ENCODE measurements around the gene EHD1. TPM values are rescaled to one million over a fixed set of nuclear protein-coding genes. Genes with fewer than 3 reads are reported as not detected.

Gene EHD1
- total and polyA plus RNA-seq, 9 of the 15 experiments (the other 6 are each of a cell fraction or from before 2014, with no cell fraction given) = 0.46 to 65.0 (median 16.4) TPM

DNA sequence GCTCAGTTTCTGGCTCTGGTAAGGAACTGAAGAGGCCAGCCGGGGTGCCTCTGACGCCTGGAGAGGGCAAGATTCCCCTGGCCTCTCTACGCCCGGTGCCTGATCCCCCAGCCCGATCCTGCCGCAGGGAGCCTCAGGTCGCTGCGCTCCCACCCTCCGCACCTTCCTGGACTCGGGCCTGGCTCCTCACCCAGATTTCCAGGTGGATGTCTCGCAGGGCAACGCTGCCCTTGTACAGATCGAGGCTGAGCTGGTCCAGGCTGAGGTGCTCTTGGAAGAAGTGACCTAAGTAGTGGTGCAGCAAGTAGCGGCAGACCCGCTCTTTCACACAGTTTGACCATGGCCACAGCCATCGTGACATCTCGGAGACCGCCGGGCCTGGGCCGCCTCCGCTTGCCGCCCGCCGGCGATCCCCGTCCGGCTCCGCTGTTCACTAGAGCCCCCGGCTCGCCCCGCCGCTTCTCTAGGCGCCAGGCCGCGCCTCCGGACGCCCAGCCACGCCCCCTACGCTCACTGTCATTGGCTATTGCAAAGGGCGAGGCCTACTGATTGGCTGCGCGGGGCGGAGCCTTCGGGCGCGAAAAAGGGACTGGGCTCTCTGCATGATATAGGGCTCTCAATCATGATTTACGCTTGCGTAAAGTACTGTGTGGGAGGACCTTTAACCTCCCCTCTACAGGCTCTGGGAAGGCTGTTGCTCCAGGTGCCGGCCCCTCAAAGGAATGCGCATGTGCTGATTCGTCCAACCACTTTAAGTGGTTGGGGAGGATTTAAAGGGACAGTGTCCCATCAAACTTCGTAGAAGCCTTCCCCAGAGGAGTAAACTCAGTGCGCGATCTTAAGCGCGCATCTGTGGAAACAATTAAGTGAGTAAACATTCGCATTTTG lies 38.6 kb upstream of the EHD1 start, which contains the start of gene ATG2A (continued):
- TF ChIP-seq, protein P1, sequence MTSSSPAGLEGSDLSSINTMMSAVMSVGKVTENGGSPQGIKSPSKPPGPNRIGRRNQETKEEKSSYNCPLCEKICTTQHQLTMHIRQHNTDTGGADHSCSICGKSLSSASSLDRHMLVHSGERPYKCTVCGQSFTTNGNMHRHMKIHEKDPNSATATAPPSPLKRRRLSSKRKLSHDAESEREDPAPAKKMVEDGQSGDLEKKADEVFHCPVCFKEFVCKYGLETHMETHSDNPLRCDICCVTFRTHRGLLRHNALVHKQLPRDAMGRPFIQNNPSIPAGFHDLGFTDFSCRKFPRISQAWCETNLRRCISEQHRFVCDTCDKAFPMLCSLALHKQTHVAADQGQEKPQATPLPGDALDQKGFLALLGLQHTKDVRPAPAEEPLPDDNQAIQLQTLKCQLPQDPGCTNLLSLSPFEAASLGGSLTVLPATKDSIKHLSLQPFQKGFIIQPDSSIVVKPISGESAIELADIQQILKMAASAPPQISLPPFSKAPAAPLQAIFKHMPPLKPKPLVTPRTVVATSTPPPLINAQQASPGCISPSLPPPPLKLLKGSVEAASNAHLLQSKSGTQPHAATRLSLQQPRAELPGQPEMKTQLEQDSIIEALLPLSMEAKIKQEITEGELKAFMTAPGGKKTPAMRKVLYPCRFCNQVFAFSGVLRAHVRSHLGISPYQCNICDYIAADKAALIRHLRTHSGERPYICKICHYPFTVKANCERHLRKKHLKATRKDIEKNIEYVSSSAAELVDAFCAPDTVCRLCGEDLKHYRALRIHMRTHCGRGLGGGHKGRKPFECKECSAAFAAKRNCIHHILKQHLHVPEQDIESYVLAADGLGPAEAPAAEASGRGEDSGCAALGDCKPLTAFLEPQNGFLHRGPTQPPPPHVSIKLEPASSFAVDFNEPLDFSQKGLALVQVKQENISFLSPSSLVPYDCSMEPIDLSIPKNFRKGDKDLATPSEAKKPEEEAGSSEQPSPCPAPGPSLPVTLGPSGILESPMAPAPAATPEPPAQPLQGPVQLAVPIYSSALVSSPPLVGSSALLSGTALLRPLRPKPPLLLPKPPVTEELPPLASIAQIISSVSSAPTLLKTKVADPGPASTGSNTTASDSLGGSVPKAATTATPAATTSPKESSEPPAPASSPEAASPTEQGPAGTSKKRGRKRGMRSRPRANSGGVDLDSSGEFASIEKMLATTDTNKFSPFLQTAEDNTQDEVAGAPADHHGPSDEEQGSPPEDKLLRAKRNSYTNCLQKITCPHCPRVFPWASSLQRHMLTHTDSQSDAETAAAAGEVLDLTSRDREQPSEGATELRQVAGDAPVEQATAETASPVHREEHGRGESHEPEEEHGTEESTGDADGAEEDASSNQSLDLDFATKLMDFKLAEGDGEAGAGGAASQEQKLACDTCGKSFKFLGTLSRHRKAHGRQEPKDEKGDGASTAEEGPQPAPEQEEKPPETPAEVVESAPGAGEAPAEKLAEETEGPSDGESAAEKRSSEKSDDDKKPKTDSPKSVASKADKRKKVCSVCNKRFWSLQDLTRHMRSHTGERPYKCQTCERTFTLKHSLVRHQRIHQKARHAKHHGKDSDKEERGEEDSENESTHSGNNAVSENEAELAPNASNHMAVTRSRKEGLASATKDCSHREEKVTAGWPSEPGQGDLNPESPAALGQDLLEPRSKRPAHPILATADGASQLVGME (CRISPR knock-in tag; IDR thresholded peaks at IDR 0.05) = no peak
- TF ChIP-seq GATAD2A (IDR thresholded peaks at IDR 0.05) (no peak), AFF1 (IDR thresholded peaks at IDR 0.05; ENCODE audit: low read depth in 1 of 2, partially characterized antibody in 2 of 2) (peak in 1 of 2 experiments; percentile 97), ZNF431 (CRISPR knock-in tag; IDR thresholded peaks at IDR 0.05) (peak; percentile 61; the same call in 1 of the 2 replicates), NUFIP1 (IDR thresholded peaks at IDR 0.05; ENCODE audit: partially characterized antibody) (peak; percentile 32), STAT5A (IDR thresholded peaks at IDR 0.05; ENCODE audit: borderline replicate concordance, low read length) (no peak), MEF2A (IDR thresholded peaks at IDR 0.05; ENCODE audit: control insufficient read depth, low read depth, low read length) (no peak), NONO (IDR thresholded peaks at IDR 0.05; ENCODE audit: low read depth in 2 of 2, low read length in 1 of 2) (0 out of 4 replicates have a peak, but pooled peaks of 1 of the 2 experiments have one; percentile 15), ELK3 (CRISPR knock-in tag; IDR thresholded peaks at IDR 0.05) (no peak), EWSR1 (IDR thresholded peaks at IDR 0.05; ENCODE audit: borderline replicate concordance, low read depth, partially characterized antibody) (no peak)
- TF ChIP-seq, protein P2, sequence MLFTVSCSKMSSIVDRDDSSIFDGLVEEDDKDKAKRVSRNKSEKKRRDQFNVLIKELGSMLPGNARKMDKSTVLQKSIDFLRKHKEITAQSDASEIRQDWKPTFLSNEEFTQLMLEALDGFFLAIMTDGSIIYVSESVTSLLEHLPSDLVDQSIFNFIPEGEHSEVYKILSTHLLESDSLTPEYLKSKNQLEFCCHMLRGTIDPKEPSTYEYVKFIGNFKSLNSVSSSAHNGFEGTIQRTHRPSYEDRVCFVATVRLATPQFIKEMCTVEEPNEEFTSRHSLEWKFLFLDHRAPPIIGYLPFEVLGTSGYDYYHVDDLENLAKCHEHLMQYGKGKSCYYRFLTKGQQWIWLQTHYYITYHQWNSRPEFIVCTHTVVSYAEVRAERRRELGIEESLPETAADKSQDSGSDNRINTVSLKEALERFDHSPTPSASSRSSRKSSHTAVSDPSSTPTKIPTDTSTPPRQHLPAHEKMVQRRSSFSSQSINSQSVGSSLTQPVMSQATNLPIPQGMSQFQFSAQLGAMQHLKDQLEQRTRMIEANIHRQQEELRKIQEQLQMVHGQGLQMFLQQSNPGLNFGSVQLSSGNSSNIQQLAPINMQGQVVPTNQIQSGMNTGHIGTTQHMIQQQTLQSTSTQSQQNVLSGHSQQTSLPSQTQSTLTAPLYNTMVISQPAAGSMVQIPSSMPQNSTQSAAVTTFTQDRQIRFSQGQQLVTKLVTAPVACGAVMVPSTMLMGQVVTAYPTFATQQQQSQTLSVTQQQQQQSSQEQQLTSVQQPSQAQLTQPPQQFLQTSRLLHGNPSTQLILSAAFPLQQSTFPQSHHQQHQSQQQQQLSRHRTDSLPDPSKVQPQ (CRISPR knock-in tag; IDR thresholded peaks at IDR 0.05; ENCODE audit: borderline replicate concordance) = no peak

Measured in K562 (cell line).